Smooth muscle cell of the brain vasculature (primary cell): Measurements from ENCODE around the gene LRRC4C.

Source experiments
- DNase-seq: peaks from one replicate; pipeline ENCODE4 v3.0.0-alpha.2; 2012; ENCODE audit warnings: low read depth, low spot score

LRRC4C gene

DNA sequence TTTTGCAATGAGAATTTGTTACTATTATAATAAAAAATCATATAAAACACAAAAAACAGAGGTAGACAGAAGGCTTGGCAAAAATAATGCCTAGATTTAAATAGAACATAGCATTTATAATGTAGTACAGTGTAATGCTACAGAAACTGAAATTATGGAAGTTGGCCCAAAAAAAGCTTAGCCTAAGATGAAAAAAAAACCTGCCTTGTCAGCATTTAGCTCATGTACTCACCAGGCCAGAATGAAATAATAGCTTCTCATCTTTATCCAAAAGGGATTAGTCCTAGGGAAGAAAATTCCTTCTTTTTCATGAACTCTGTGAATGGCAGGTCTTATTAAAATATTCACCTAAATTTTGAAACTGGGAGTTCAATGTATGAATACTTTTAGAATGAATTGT, 951.1 kb downstream of the LRRC4C start:
- no peak for DNase-seq

DNA sequence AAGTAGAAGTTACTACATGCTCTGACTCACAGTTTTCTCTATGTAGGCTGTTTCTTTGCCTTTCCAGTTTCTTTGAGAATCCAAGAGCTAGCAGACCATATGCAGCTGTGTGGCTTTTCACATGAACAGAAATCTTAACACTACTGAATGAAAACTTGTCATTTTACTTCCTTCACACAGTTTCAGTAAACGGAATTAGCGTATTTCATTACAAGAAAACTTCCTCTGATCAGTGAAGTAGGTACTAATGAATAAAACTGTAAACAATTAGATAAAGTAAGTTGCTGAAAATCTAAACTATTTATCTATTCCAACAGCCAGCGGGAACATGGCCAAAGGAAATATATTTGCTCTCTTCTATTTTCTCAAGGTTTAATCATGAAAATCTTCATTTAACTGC, 953.2 kb downstream of the LRRC4C start:
- no peak for DNase-seq

DNA sequence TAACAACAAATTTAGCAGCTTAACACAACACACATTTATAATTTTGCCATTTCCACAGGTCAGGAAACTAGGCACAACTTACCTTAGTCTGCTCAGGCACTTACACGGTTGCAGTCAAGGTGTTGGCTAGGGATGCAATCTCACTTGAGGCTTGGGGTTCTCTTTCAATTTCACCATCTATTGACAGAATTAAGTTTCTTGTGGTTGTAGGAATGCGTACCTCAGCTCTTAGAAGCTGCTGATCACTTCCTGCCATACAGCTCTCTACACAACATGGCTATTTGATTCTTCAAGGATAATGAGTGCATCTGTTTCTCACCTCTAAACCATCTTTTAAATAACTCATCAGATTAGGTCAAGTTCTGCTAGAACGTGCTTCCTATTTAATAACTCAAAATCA, 968.1 kb downstream of the LRRC4C start:
- DNase-seq: no peak

DNA sequence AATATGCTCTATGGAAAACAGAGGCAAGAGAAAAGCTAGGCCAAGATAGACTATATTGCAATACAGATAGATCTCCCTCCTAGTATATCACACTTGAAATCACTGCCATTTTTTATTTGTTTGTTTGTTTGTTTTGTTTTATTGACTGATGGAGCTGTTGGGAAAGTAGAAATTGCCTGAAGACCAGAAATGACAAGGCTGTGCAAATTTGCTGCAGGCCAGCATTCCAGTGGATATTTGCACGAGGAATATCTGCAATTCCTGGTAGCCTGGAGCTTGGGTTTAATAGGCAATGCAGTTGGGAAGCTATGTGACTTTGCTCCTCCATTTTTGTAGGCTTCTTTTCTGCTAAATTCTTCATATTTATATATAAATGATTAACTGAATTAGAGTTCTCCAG, 991.7 kb downstream of the LRRC4C start:
- no peak for DNase-seq

DNA sequence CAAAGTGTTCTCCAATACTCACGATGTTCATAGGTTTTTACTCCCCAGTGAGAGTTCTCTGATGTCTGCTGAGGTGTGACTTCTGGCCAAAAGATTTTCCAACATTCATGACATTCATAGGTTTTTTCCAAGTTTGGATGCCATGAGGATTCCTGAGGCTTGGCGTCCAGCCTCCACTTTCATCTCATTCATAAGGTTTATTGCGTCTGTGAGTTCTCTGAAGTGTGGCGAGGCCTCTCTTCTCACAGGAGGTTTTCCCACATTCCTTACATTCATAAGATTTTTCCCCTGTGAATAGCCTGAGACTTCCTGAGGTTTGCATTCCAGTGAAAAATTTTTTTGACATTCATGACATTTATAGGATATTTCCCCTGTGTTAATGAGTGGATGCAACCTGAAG, 1014.1 kb downstream of the LRRC4C start:
- no peak for DNase-seq

DNA sequence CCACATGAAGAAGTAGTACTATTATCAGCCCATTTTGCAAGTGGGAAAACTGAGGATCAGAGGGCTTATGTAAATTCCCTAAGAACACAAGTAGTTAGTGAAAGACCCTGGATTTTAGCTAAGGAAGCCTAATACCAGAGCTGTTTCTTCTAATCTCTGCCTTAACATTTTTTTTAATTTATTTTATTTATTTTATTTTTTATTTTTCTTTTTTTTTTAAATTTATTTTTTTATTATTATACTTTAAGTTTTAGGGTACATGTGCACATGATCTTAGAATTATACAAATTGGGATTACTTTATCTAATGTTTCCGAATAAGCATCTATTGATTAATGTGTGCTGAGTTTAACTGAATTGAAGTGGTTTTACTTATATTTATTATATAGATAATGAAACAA, 1015.3 kb downstream of the LRRC4C start:
- no peak for DNase-seq

DNA sequence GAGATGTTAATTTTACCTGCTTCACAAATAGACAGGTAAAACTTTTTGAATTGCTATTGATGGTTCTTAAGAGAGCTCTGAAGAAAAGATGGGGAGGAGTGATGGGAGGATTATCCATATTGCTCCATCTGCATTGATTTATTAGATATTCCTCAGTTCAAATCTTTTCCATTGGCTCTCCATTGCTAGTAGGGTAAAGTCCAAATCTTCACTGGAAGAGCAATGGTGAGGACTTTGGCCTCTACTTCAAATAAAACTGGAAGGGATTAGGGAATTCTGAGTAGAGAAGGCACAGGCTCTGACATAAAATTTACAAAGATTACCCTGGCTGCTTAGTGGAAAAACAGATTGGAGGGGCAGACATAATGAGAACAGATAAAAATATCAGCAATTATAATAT, 1024.1 kb downstream of the LRRC4C start:
- no peak for DNase-seq

DNA sequence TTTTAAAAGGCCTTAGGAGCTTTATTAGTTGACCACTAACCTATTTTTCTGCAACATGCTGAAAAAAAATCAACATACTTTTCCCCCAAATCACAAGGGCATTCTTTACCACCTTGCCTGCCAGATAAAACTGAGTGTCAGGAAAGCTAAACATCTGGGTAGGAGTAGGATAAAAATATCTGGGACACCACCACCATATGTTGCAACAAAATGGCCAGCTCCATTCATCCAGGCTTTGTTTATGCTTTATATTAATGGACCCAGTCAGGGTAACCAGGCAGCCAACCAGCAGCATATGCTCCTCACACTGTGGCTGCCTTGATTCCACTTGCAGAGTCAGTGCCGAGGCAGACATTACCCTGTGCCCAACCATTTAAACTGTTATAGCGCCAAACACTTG, 1024.5 kb downstream of the LRRC4C start:
- DNase-seq: no peak

DNA sequence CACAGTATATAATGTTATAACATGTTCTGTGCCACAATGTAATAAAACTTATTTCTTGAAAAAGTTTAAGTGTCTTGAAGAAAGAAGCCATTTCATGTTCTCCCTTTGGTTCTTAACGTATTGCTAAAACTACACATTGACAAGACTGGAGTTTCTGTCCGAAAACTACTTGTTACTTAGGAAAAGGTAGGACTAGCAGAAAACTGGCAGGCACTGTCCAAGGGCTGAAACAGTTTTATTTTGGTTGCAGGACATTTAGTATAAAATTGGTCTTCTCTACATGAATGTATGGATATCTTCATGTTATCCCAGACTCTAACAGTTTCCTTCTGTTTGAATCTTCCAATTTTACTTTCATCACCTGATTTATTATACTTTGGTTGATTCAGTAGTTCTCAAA, 1027.1 kb downstream of the LRRC4C start:
- no peak for DNase-seq

DNA sequence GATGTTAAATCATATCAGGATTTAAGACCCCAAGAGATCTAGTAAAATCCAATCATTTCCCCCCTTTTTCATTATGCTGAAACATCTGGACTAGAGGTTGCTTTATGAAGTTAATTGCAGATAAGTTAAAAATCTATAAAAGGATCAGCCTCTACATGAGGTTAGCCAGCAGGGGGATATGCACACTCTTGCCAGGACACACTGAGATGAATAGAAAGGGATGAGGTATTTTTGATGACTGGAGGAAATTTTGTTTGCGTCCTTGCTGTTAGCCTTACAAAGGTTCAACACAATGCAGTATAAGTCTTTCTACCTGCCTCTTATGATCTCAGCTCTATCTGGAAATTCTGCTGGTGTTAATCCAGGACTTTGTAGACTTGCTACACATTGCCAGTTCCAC, 1034.3 kb downstream of the LRRC4C start:
- DNase-seq: no peak

DNA sequence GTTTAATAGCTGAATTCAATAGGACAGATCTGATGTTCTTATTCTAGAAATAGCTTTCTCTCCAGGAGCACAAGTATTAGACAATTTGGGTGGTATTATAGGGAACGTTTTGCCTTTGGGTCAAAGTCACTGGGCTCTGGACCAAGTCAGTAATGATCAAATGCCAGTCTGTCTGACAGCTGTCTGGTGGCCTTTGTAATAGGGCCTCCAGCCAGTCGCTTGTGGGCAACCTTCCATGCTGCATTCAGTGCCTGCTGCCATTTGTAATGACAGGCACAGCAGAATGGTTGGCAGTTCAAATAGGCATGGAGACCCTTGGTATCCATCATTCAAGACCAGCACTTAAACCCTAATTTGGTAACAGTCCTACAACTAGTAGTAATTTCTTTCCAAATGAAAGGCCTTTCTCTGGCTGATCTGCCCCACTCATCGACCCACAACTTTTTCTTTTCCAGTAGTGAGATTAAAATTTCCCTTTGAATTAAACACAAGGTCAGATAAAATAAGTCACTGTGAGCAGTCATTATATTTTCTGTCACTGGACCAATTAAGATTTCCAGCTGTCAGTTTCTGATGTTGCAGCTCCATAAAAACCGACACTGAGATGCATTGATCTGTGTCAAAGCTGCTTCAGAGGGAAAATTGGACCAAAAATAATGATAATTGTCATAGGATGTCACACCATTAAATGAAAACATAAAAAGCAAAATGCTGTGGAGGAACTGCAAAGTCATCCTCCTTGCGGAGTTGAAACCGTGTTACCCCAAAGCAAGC, 1038.1 kb downstream of the LRRC4C start:
- DNase-seq: no peak

DNA sequence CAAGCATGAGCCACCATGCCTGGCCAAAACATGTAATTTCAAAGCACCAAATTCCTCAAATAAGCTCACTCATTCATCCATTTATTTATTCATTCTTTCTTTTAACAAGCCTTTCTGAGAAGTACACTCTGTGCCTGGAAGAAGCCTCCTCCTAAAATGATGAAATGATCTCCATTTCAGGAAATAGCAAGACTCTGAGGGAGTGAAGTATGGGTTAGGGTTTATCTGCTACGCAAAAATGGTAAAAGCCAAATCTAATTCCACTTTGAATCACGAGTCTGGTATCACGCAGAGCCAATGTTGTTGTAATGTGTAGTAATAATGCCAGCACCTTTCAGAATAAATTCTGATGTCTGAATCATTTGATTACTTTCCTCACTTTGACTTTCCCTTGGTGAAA, 1041.8 kb downstream of the LRRC4C start:
- DNase-seq: no peak

DNA sequence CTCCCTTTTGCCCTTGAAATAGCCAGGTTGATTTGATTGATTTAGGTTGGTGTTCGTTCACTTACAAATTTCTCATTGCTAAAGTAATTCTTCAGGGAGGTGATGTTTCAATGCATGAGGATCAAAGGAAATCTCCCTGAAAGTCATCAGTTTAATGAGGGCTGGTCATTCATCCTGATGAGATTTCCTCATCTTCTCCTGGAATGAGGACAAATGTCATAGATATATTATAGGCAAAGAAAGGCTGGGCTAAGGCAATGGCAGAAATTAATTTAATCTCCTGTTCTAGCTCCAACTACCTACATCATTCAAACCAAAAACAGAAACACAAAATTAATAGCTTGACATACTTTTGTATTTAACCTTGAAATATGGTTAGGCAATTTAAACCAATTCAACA, 1052.1 kb downstream of the LRRC4C start:
- DNase-seq: no peak

DNA sequence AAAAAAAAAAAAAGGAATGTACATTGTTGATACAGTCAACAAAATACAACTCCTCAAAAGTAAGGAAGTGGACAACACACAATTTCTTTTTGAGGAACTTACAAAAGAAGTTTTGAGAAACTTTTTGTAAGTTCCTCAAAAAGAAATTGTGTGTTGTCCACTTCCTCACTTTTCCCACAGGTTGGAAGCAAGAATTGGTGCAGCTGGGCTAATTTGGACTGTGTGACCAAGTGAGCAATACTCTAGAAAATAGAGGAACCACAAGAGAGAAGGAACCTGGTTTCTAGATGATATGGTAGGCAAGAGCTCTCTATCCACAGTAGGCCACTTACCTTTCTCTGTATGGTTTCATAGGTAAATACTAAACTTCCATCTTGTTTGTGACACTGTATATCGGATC, 1053.8 kb downstream of the LRRC4C start:
- DNase-seq: no peak

DNA sequence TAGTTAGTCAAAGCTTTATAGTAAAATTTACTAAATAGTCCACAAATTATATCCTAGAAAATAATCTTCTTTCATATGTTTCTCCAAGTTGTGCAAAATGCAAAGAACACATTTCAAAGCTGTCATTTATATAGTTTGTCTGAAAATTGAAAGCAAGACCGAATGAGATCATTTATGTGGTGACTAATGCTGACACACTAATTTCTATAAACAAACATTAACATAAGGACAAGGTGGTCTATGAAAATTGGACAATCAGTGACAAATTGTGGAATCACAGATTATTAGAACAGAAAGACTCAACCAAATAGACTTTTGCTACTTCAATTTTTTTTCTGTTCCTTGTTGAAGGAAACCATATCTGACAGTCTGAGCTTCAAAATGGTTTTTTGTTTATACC, 1056.1 kb downstream of the LRRC4C start:
- DNase-seq: no peak

DNA sequence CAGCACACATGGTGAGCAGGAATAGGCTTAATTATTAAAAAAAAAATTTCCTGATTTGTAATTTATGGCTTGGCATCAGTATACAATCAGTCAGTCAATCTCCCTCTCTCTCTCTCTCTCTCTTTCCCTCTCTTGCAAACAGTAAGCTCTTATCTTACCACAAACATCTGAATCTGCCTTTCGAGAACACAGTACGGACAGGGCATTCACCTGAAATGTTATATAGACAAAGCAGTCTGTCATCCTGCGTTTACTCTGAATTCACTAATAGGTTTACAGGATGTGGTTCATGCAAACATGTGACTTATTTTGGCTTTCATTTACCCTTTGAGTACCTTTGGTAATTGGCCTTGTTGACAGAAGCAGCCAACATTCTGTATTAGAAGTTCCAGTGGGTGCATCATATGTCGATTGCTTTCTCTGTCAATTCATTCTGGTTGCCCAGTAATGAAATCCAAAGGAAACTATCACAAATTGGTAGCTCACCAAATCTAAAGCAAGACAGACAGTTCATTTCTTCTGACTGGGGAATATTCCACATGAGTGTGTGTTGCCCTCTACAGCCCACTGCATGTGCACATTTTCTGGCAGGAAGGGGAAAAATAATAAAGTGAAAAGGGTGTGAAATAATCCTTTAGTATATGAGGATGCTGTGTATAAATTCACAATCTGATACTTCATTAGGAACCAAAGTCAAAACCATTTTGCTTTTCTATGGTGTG, 1058.2 kb downstream of the LRRC4C start:
- DNase-seq: no peak

DNA sequence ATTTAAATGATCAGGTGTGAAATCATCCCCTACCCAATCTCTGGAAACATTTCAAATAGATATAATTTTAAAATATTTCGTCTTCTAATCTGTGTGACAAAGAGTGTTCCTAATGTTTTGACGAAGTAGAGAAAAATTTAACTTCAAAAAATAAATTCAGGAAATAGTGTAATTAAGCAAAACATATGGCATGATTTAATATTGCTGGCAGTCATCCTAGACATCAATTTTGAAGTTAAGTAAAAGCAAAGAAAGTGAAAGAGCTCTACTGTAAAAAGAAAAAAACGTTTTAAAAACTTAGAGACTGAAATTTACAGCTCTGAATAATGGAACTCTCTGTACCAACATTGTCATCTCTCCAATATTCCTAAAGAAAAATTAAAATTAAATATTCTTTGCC, 1062.3 kb downstream of the LRRC4C start:
- DNase-seq: no peak

DNA sequence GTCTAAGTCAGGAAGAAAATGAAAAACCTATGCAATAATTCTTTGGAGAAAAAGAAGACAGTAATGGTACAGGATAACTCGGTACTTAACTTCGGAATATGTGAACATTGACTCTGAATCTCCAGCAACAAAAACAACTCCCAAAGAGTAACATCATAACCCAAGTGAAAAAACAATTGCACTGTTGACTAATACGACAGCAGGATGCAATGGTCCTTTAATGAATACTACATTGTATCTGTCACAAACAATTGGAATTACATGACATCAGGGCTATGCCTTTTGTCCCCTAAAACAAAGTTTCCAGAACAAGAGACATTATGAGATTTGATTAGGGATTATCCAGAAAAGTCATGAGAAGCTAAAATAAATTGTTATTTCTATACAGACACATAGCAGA, 1065.9 kb downstream of the LRRC4C start:
- DNase-seq: no peak

DNA sequence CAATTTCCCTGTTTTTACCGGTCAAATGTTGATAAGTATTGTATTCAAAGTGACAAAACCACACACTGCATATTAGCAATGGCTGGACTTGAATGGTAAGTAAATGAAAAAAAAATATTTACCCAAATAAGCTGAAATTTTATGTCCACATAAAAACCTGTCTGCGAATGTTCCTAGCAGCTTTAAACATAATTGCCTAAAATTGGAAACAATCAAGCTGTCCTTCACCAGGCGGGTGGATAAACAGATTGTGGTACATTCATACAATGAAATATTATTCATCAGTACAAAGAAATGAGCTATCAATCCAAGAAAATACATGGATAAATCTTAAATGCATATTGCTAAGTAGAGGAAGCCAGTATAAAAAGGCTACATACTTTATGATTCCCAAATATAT, 1067.8 kb downstream of the LRRC4C start:
- DNase-seq: no peak

DNA sequence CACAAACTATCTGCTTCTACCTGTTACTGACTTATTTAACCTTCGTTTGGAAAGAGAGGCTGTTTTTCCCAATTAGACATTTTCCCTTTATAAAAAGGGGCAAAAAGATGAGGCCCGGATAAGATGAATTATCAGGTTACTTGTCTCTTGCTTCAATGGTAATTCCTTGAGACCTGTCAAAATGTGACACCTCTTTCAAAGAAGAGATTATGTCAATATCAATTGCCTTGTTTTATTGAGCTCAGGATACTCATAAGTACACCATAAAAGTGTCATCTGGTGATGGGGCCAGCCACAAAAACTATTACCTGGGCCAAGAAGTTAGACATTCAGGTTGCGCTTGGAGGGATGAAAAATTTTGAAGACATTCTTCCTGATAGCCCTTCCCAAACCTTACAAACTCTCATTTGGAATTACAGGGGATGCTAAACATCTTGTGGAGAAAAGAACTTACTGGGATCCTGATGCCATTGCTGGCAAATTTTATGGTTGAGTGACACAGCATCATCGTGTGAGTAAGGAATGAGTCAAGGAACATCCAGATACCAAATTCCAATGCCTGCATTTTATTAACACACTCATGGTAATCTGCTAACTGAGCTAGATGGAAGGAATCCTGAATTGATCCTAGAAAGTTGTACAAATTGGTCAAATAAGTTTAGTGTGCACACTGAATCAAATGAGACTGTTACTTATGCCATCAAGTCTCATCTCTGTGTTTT, 1071.2 kb downstream of the LRRC4C start:
- DNase-seq: no peak

DNA sequence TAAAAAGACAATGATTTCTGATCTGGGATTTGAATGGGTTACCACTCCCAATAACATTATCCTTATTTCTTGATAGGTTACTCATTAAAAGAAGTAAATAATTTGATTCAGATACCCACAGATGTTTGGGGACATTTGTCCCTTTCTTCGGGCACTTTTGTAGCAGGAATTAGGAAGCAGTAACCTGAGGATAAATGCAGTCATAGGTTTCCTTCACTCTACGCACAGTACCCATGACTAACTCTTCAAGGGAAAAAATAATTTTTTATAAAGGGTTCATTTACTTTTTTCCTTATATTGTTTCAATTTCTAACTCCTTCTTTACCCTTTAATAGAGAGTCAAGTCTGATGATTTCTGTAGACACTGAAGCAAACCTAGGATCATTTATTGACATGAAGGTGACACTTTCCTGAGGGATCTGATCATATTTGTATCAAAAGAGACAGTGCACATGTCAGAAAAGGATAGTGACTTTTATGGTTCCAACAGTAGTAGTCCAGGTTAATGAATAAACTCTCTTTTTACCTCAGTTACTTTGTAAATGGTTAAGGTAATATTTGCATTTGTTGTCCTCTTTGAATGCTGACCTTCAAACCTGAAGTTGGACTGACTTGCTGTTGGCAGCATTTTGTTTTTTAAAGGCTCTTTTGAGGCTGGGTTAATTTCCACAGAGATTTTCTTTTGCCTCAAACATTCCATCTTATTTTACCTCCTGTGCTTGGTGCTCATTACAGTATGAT, 1072.0 kb downstream of the LRRC4C start:
- no peak for DNase-seq

DNA sequence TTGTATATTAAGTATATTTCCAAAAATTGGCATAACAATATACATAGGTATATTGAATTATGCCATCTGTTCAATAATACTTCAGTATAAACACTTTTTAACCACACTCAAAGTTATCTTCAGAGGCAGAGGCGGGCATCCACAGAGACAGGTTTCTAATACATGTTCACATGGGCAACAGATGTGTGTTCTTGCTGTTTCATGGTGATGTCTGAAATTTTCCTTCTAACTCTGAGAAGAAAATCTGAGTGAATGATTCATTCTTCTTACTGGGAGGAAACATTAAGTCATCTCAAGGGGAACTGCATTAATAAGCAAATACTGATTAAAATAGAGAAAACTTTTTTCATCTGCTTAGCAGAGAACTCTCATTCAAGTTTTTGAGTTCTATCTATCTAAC, 1074.5 kb downstream of the LRRC4C start:
- DNase-seq: no peak
